Naive thymus-derived CD4-positive, alpha-beta T cell (primary cell): Measurements from ENCODE around the gene DUS2. TPM values are rescaled to one million over a fixed set of nuclear protein-coding genes. Genes with fewer than 3 reads are reported as not detected.
A peak's percentile ranks its signal among the peaks of the same experiment; 100 is the strongest.

Source experiments
- ATAC-seq: fragments of 150-1000 bp; cut with Tn5 transposase; 2 replicates; pipeline ENCODE4 v1.10.0; 2021; ENCODE audit warnings: mild to moderate bottlenecking, moderate library complexity
- CTCF ChIA-PET: fragments of 350-600 bp; sonication (Branson Sonifier 250); formaldehyde crosslinking; loops from one replicate; lab custom pipeline; 2021; ENCODE audit warnings: antibody characterized with exemption; lab: Charles Lee
- POLR2A ChIA-PET: fragments of 350-600 bp; sonication (Branson Sonifier 250); formaldehyde crosslinking; loops from one replicate; lab custom pipeline; 2021; ENCODE audit warnings: antibody characterized with exemption, inconsistent platforms; lab: Charles Lee
- DNase-seq, 9 donors: peaks; one replicate each; pipeline versions ENCODE4 v3.0.0 to v3.0.0-alpha.2; 2020 to 2022; ENCODE audit warnings: mixed read lengths in 1 of 9
- H3K27ac ChIP-seq: one replicate; pipeline ENCODE4 v1.7.0; 2013; ENCODE audit warnings: mild to moderate bottlenecking, low read depth, low read length, moderate library complexity
- H3K27me3 ChIP-seq, 2 donors: one replicate each; pipeline ENCODE4 v1.7.0; 2013; ENCODE audit warnings: low read length in 2 of 2, mild to moderate bottlenecking in 2 of 2, moderate library complexity in 2 of 2; ENCODE audit not compliant: control insufficient read depth in 2 of 2, insufficient read depth in 2 of 2
- H3K36me3 ChIP-seq, 3 experiments: 1 replicate in 2 of 3; 2 replicates in 1 of 3; pipeline ENCODE4 v1.7.0; 2013; ENCODE audit warnings: low read length in 3 of 3, mild to moderate bottlenecking in 3 of 3, moderate library complexity in 1 of 3; ENCODE audit not compliant: insufficient read depth in 3 of 3, control insufficient read depth in 2 of 3
- H3K4me1 ChIP-seq, 2 donors: one replicate each; pipeline ENCODE4 v1.7.0; 2013; ENCODE audit warnings: low read length in 2 of 2, mild to moderate bottlenecking in 2 of 2, moderate library complexity in 1 of 2; ENCODE audit not compliant: control insufficient read depth in 2 of 2, insufficient read depth in 2 of 2
- H3K4me3 ChIP-seq: 2 replicates; pipeline ENCODE4 v1.7.0; 2013; ENCODE audit warnings: mild to moderate bottlenecking, low read length
- H3K9me3 ChIP-seq, 3 experiments: 1 replicate in 2 of 3; 2 replicates in 1 of 3; pipeline ENCODE4 v1.7.0; 2013; ENCODE audit warnings: low read length in 3 of 3; ENCODE audit not compliant: control insufficient read depth in 2 of 3
- H3K27ac Mint-ChIP-seq, 9 donors: one replicate each; pipeline ENCODE4 v1.8.0; 2020 to 2022; ENCODE audit warnings: mixed read lengths in 9 of 9, mild to moderate bottlenecking in 8 of 9, moderate library complexity in 5 of 9, inconsistent platforms in 2 of 9
- H3K27me3 Mint-ChIP-seq, 5 donors: one replicate each; pipeline ENCODE4 v1.8.0; 2021 to 2022; ENCODE audit warnings: mixed read lengths in 5 of 5, mild to moderate bottlenecking in 1 of 5
- H3K36me3 Mint-ChIP-seq, 5 donors: one replicate each; pipeline ENCODE4 v1.8.0; 2020 to 2022; ENCODE audit warnings: mixed read lengths in 5 of 5, mild to moderate bottlenecking in 3 of 5, inconsistent platforms in 1 of 5
- H3K4me1 Mint-ChIP-seq, 7 donors: one replicate each; pipeline ENCODE4 v1.8.0; 2020 to 2022; ENCODE audit warnings: mixed read lengths in 7 of 7, mild to moderate bottlenecking in 3 of 7, inconsistent platforms in 1 of 7
- H3K4me3 Mint-ChIP-seq, 10 donors: one replicate each; pipeline ENCODE4 v1.8.0; 2020 to 2022; ENCODE audit warnings: mild to moderate bottlenecking in 10 of 10, mixed read lengths in 10 of 10, moderate library complexity in 6 of 10, inconsistent platforms in 2 of 10
- H3K9me3 Mint-ChIP-seq, 11 donors: one replicate each; pipeline ENCODE4 v1.8.0; 2020 to 2022; ENCODE audit warnings: mixed read lengths in 11 of 11, mild to moderate bottlenecking in 4 of 11, inconsistent platforms in 1 of 11, moderate library complexity in 1 of 11
- intact Hi-C, 2 donors: fragments of 100-400 bp; cut with micrococcal nuclease; formaldehyde crosslinking; loops; one replicate each; pipeline ENCODE4 v1.15.1; 2023
- polyA plus RNA-seq, 2 donors: library from polyadenylated mRNA; unstranded; fragments of 300-500 nt; fragmentation: Illumina TruSeq; gene quantifications; one replicate each; pipeline ENCODE4 v1.2.3, GENCODE V29; 2021
- total RNA-seq, 6 experiments: library from RNA in 5 of 6; stranded (reverse) in 5 of 6; gene quantifications; 1 replicate in 5 of 6; 2 replicates in 1 of 6; pipeline ENCODE4 v1.2.3 and lab custom pipeline; 2021 to 2026

The DUS2 gene
- total and polyA plus RNA-seq, 7 experiments from 2014 or later, result 8.7 to 25.9 (median 15.3) TPM

GRCh38 chr16:68071518-68071901 is 48.4 kb downstream of the DUS2 start:
- Mint-ChIP-seq H3K27me3 (no peaks in the 10 kb centered on the region), H3K9me3 (no peaks in the 10 kb centered on the region), H3K4me1 (peaks cover 64 to 89% (median 84%) of the 10 kb centered on the region in 7 donors), H3K27ac (peak overlapping the region in 8 of 9 donors; percentile 76 to 94 (median 88)), H3K36me3 (peaks cover 3 to 48% (median 13%) of the 10 kb centered on the region in 5 donors), H3K4me3 (peak overlapping the region; percentile 5 to 80 (median 66))
- CTCF ChIA-PET, result interaction anchor here (0.7 to 4.9 kb wide), 11 partner anchors 11 to 201 kb away, joined by 3 to 57 read pairs (median 5); partner anchors contain the start of gene NFATC3
- no peaks in the 10 kb centered on the region for H3K27me3 ChIP-seq
- no peaks in the 10 kb centered on the region for H3K9me3 ChIP-seq
- POLR2A ChIA-PET, result interaction anchor here (0.9 to 17.2 kb wide), 3 partner anchors 8 to 165 kb away, joined by 5 to 300 read pairs (median 9); partner anchors contain the start of gene NFATC3
- no peak overlapping the region for H3K4me3 ChIP-seq
- intact Hi-C loops, result loop anchor here (1.0 to 2.0 kb wide), 3 partner anchors 13 to 158 kb away; partner anchors contain the start of gene NFATC3 (in 1 of the 2)
- no peak for DNase-seq
- H3K36me3 ChIP-seq, result peaks cover 0 to 14% (median 0%) of the 10 kb centered on the region in 3 experiments
- no peak for ATAC-seq
- no peak overlapping the region for H3K27ac ChIP-seq
- peaks cover 64 to 71% of the 10 kb centered on the region in 2 donors for H3K4me1 ChIP-seq

- Mint-ChIP-seq H3K9me3 (no peaks in the 10 kb centered on the region), H3K27ac (peak overlapping the region in 6 of 9 donors; percentile 38 to 88 (median 68)), H3K36me3 (peaks cover 3 to 50% (median 14%) of the 10 kb centered on the region in 5 donors), H3K4me3 (peak overlapping the region in 3 of 10 donors; percentile 3 to 77 (median 45)), H3K4me1 (peaks cover 62 to 88% (median 84%) of the 10 kb centered on the region in 7 donors), H3K27me3 (no peaks in the 10 kb centered on the region)
- Histone ChIP-seq H3K27me3 (no peaks in the 10 kb centered on the region), H3K9me3 (no peaks in the 10 kb centered on the region), H3K36me3 (peaks cover 0 to 14% (median 0%) of the 10 kb centered on the region in 3 experiments), H3K27ac (no peak overlapping the region), H3K4me1 (peaks cover 62 to 70% of the 10 kb centered on the region in 2 donors), H3K4me3 (no peak overlapping the region)
- no peak for DNase-seq
- intact Hi-C loops, result no loop called here
- ChIA-PET POLR2A (interaction anchor here (2.0 to 17.2 kb wide), 2 partner anchors 9 to 11 kb away, joined by 9 to 300 read pairs; partner anchors contain the start of gene NFATC3), CTCF (interaction anchor here (0.7 to 4.9 kb wide), 6 partner anchors 10 to 201 kb away, joined by 3 to 57 read pairs (median 5); partner anchors contain the start of gene NFATC3)
- no peak for ATAC-seq
Measured at GRCh38 chr16:68072038-68072695, 49.1 kb downstream of the DUS2 start.

GRCh38 chr16:68073902-68074760 is 51.0 kb downstream of the DUS2 start:
- no peaks in the 10 kb centered on the region for H3K9me3 ChIP-seq

GRCh38 chr16:68074850-68075555 is 51.9 kb downstream of the DUS2 start:
- H3K36me3 ChIP-seq, result peaks cover 0 to 14% (median 0%) of the 10 kb centered on the region in 3 experiments
- intact Hi-C loops, result no loop called here

More at GRCh38 chr16:68073902-68074760, 51.0 kb downstream of the DUS2 start:
- H3K9me3 Mint-ChIP-seq, result no peaks in the 10 kb centered on the region
- peaks cover 69 to 89% (median 85%) of the 10 kb centered on the region in 7 donors for H3K4me1 Mint-ChIP-seq
- H3K36me3 ChIP-seq, result peaks cover 0 to 14% (median 0%) of the 10 kb centered on the region in 3 experiments
- H3K4me3 Mint-ChIP-seq, result peak overlapping the region; percentile 31 to 79 (median 53)
- DNase-seq, result no peak
- no peaks in the 10 kb centered on the region for H3K27me3 ChIP-seq
- intact Hi-C loops, result no loop called here
- H3K27ac Mint-ChIP-seq, result peak overlapping the region in 8 of 9 donors; percentile 53 to 90 (median 82)
- H3K27ac ChIP-seq, result no peak overlapping the region
- H3K4me1 ChIP-seq, result peaks cover 76 to 88% of the 10 kb centered on the region in 2 donors
- peak overlapping the region; percentile 9 for H3K4me3 ChIP-seq
- POLR2A ChIA-PET, result interaction anchor here (0.6 to 17.2 kb wide), 11 partner anchors 9 to 411 kb away, joined by 3 to 300 read pairs (median 3); partner anchors contain the start of gene NFATC3
- H3K36me3 Mint-ChIP-seq, result peaks cover 7 to 51% (median 20%) of the 10 kb centered on the region in 5 donors
- ATAC-seq, result no peak
- H3K27me3 Mint-ChIP-seq, result no peaks in the 10 kb centered on the region
- CTCF ChIA-PET, result interaction anchor here (0.6 to 2.6 kb wide), 9 partner anchors 10 to 177 kb away, joined by 3 to 23 read pairs (median 4); partner anchors contain the start of gene NFATC3

GRCh38 chr16:68075980-68076379 is 52.9 kb downstream of the DUS2 start:
- H3K27ac ChIP-seq, result no peak overlapping the region
- H3K4me1 Mint-ChIP-seq, result peaks cover 67 to 88% (median 83%) of the 10 kb centered on the region in 7 donors
- H3K27me3 ChIP-seq, result no peaks in the 10 kb centered on the region
- no peaks in the 10 kb centered on the region for H3K9me3 Mint-ChIP-seq
- DNase-seq (no peak), ATAC-seq (no peak)
- peak overlapping the region; percentile 12 to 90 (median 81) for H3K27ac Mint-ChIP-seq
- H3K27me3 Mint-ChIP-seq, result no peaks in the 10 kb centered on the region
- CTCF ChIA-PET, result interaction anchor here (0.6 to 2.6 kb wide), 4 partner anchors 8 to 137 kb away, joined by 3 to 23 read pairs (median 3); partner anchors contain the start of gene NFATC3
- peaks cover 7 to 43% (median 20%) of the 10 kb centered on the region in 5 donors for H3K36me3 Mint-ChIP-seq
- H3K36me3 ChIP-seq, result peaks cover 0 to 14% (median 0%) of the 10 kb centered on the region in 3 experiments
- intact Hi-C loops, result no loop called here
- H3K9me3 ChIP-seq, result no peaks in the 10 kb centered on the region
- no peak overlapping the region for H3K4me3 ChIP-seq
- peaks cover 74 to 86% of the 10 kb centered on the region in 2 donors for H3K4me1 ChIP-seq
- peak overlapping the region in 2 of 10 donors; percentile 59 to 70 for H3K4me3 Mint-ChIP-seq
- POLR2A ChIA-PET, result interaction anchor here (0.9 to 17.2 kb wide), 4 partner anchors 8 to 77 kb away, joined by 3 to 300 read pairs (median 5); partner anchors contain the start of genes DDX28, DPEP2, DUS2 and NFATC3

More at GRCh38 chr16:68074850-68075555, 51.9 kb downstream of the DUS2 start:
- H3K9me3 Mint-ChIP-seq, result no peaks in the 10 kb centered on the region
- no peaks in the 10 kb centered on the region for H3K9me3 ChIP-seq
- H3K27me3 Mint-ChIP-seq, result no peaks in the 10 kb centered on the region
- ATAC-seq, result peak; percentile 77
- H3K27ac Mint-ChIP-seq, result peak overlapping the region; percentile 14 to 90 (median 76)
- H3K4me3 ChIP-seq, result peak overlapping the region; percentile 9
- no peaks in the 10 kb centered on the region for H3K27me3 ChIP-seq
- CTCF ChIA-PET, result interaction anchor here (0.7 to 2.6 kb wide), 7 partner anchors 9 to 178 kb away, joined by 3 to 23 read pairs (median 4); partner anchors contain the start of gene NFATC3
- peak in 2 of 9 donors; percentile 27 to 67 for DNase-seq
- POLR2A ChIA-PET, result interaction anchor here (0.6 to 17.2 kb wide), 9 partner anchors 9 to 412 kb away, joined by 3 to 300 read pairs (median 3); partner anchors contain the start of gene NFATC3
- H3K36me3 Mint-ChIP-seq, result peaks cover 7 to 47% (median 20%) of the 10 kb centered on the region in 5 donors
- H3K4me3 Mint-ChIP-seq, result peak overlapping the region; percentile 32 to 79 (median 53)
- peaks cover 75 to 88% of the 10 kb centered on the region in 2 donors for H3K4me1 ChIP-seq
- H3K27ac ChIP-seq, result no peak overlapping the region
- peaks cover 69 to 89% (median 86%) of the 10 kb centered on the region in 7 donors for H3K4me1 Mint-ChIP-seq
